ENCODE data around the gene MMP13. TPM values are rescaled to one million over a fixed set of nuclear protein-coding genes. Genes with fewer than 3 reads are reported as not detected.

MMP13 gene
- total RNA-seq, 1 experiment from 2014 or later = not detected

GRCh38 chr11:102986815-102987214 is 31.3 kb upstream of the MMP13 start:
- H2AFZ ChIP-seq (ENCODE audit: low read length) = no peak overlapping the region
- no peaks in the 10 kb centered on the region for H3K23me2 ChIP-seq (ENCODE audit: insufficient read length, low read depth, low read length, poor library complexity, severe bottlenecking)
- H3K79me1 ChIP-seq (ENCODE audit: insufficient read depth, low read depth, low read length, poor library complexity, severe bottlenecking) = no peaks in the 10 kb centered on the region
- H3T11ph ChIP-seq (ENCODE audit: low read length) = no peak overlapping the region
- no peak overlapping the region for H2BK20ac ChIP-seq (ENCODE audit: low read depth, low read length, poor library complexity, severe bottlenecking)
- H4K8ac ChIP-seq (replicated peaks; ENCODE audit: insufficient read length, low read depth, low read length) = no peak overlapping the region
- H3K18ac ChIP-seq (ENCODE audit: insufficient read length, low read depth, low read length) = no peak overlapping the region
- H4K20me1 ChIP-seq (ENCODE audit: control insufficient read depth, insufficient read depth, insufficient read length) = no peaks in the 10 kb centered on the region
- Mint-ChIP-seq H3K4me1 (peaks cover 2 to 9% of the 10 kb centered on the region in 2 experiments), H3K36me3 (ENCODE audit: insufficient read depth in 1 of 3, low read depth in 3 of 3) (no peaks in the 10 kb centered on the region), H3K27me3 (ENCODE audit: low read depth) (no peaks in the 10 kb centered on the region; the same call in 1 of the 2 replicates), H3K27ac (no peak overlapping the region), H3K9me3 (no peaks in the 10 kb centered on the region), H3K4me3 (no peak overlapping the region)
- H2BK120ac ChIP-seq (ENCODE audit: low read depth, low read length, poor library complexity, severe bottlenecking) = no peak overlapping the region
- no peak overlapping the region for H3K14ac ChIP-seq (ENCODE audit: insufficient read depth, low read length)
- H3K27ac ChIP-seq (ENCODE audit: insufficient read length, low read depth, low read length) = no peak overlapping the region
- no peak overlapping the region for H3K4ac ChIP-seq (ENCODE audit: low read depth, low read length)
- H3K4me2 ChIP-seq (ENCODE audit: insufficient read depth, insufficient read length, low read length) = no peak overlapping the region
- no peak overlapping the region for H2BK12ac ChIP-seq (ENCODE audit: insufficient read length, low read depth, low read length)
- H3K79me2 ChIP-seq (ENCODE audit: insufficient read depth, low read length) = no peaks in the 10 kb centered on the region
- no peak overlapping the region for H4K91ac ChIP-seq (ENCODE audit: insufficient read length, low read depth, low read length)
- H3K56ac ChIP-seq (ENCODE audit: insufficient read length, low read depth, low read length) = no peak overlapping the region
- H2BK15ac ChIP-seq (ENCODE audit: low read depth, low read length) = no peak overlapping the region
- no peak overlapping the region for H2BK5ac ChIP-seq (ENCODE audit: insufficient read length, low read length)
- no peaks in the 10 kb centered on the region for H3K27me3 ChIP-seq (ENCODE audit: insufficient read depth, low read length)
- TF ChIP-seq CTCF (conservative IDR thresholded peaks at IDR 0.05) = no peak
- H3K23ac ChIP-seq (ENCODE audit: insufficient read length, low read depth, low read length) = no peak overlapping the region
- H2AK5ac ChIP-seq (ENCODE audit: insufficient read length, low read length) = no peak overlapping the region
- no peaks in the 10 kb centered on the region for H3K9me3 ChIP-seq (ENCODE audit: control insufficient read depth, low read depth, low read length)
- H4K5ac ChIP-seq (ENCODE audit: insufficient read length, low read depth, low read length) = no peak overlapping the region
- no peak for DNase-seq
- H3K4me1 ChIP-seq (ENCODE audit: insufficient read depth, low read length) = no peaks in the 10 kb centered on the region
- WGBS (ENCODE audit: extremely low coverage, insufficient read length, low lambda C conversion rate) = no CpG with 5 or more reads among the region's 2 CpGs
- no peak overlapping the region for H3K9ac ChIP-seq (ENCODE audit: extremely low read depth, insufficient read length, low read length)

All from H9 (cell line).